ENCODE measurements around the gene TPSD1.

The TPSD1 gene

DNA sequence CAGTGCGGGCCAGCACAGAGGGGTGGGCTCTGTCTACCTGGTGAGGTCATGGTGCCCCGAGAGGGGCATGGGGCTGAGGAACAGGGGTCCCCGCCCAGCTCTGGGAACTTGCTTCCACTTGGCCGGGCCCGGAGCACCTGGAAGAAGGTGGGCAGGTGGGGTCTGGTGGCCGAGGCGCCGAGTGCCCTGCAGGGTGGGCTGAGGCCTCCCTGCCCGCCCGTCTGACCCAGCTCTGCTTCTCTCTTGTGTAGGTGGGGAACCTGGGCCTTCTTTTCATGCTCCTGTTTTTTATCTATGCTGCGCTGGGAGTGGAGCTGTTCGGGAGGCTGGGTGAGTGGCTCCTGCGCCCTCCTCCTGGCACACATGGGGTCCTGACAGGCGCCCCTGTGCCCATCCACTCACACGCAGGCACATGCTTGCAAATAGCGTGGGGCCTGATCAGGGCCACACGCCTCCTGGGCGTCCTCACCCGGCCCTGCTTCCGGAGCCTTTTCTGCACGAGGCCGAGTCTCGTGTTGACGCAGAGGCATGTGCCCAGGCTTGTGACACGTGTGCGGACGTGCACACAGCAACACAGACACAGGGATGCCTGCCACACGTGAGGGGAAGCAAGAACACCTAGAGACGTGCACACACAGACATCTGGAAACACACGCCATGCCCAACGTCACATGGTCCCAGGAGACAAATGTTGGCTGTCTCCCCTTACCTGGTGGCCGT is 39.0 kb upstream of the TPSD1 start:
- ATAC-seq (no peak), DNase-seq (no peak)
- H3K27me3 Mint-ChIP-seq: no peaks in the 10 kb centered on the region
- H3K9me3 Mint-ChIP-seq: no peaks in the 10 kb centered on the region
- no peak overlapping the region for H3K4me3 Mint-ChIP-seq
- no peak overlapping the region for H3K27ac Mint-ChIP-seq
- H3K4me1 Mint-ChIP-seq: no peaks in the 10 kb centered on the region
- no peaks in the 10 kb centered on the region for H3K36me3 Mint-ChIP-seq (ENCODE audit: low read depth)

DNA sequence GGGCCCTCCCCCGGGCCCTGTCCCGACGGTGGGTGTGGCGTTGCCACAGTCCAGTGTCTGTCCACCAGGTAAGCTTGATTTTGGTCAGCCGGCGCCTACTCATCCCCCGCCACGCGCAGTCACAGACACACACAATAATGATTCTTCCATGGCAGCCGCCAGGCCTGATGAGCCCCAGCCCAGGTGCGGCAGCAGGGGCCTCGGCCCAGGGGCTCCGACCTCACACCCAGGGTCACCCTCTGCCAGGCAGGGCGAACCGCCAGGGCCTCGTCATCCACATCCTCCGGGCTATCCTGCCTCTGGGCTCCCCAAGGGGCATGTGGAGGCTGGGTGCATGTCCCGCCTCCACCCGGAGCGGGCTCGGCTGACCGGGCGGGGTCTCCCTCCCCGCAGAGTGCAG is 38.3 kb upstream of the TPSD1 start:
- Mint-ChIP-seq H3K36me3 (ENCODE audit: low read depth) (no peaks in the 10 kb centered on the region), H3K4me3 (no peak overlapping the region), H3K27ac (no peak overlapping the region), H3K27me3 (no peaks in the 10 kb centered on the region), H3K9me3 (no peaks in the 10 kb centered on the region), H3K4me1 (no peaks in the 10 kb centered on the region)
- ATAC-seq (no peak), DNase-seq (no peak)

DNA sequence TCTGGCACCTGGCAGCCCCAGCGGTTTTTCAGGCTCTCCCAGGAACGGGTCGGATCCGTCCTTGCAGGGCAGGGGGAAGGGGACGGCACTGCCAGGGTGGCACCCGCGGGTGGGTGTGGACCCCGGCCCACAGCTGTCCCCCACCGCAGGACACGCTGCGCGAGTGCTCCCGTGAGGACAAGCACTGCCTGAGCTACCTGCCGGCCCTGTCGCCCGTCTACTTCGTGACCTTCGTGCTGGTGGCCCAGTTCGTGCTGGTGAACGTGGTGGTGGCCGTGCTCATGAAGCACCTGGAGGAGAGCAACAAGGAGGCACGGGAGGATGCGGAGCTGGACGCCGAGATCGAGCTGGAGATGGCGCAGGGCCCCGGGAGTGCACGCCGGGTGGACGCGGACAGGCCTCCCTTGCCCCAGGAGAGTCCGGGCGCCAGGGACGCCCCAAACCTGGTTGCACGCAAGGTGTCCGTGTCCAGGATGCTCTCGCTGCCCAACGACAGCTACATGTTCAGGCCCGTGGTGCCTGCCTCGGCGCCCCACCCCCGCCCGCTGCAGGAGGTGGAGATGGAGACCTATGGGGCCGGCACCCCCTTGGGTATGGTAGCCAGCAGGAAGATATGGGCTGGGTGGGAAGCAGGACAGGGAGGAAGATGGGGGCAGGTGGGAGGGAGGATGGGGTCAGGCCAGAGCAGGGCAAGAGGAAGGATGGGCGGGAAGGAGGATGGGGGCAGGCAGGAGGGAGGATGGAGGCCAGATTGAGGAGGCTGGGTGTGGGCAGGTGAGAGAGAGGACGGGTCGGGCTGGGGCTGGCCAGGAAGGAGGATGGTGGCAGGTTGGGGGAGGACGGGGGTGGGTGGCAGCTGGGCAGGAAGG is 37.6 kb upstream of the TPSD1 start:
- DNase-seq (no peak), ATAC-seq (no peak)
- Mint-ChIP-seq H3K9me3 (no peaks in the 10 kb centered on the region), H3K4me3 (no peak overlapping the region), H3K27ac (no peak overlapping the region), H3K27me3 (no peaks in the 10 kb centered on the region), H3K36me3 (ENCODE audit: low read depth) (no peaks in the 10 kb centered on the region), H3K4me1 (no peaks in the 10 kb centered on the region)

DNA sequence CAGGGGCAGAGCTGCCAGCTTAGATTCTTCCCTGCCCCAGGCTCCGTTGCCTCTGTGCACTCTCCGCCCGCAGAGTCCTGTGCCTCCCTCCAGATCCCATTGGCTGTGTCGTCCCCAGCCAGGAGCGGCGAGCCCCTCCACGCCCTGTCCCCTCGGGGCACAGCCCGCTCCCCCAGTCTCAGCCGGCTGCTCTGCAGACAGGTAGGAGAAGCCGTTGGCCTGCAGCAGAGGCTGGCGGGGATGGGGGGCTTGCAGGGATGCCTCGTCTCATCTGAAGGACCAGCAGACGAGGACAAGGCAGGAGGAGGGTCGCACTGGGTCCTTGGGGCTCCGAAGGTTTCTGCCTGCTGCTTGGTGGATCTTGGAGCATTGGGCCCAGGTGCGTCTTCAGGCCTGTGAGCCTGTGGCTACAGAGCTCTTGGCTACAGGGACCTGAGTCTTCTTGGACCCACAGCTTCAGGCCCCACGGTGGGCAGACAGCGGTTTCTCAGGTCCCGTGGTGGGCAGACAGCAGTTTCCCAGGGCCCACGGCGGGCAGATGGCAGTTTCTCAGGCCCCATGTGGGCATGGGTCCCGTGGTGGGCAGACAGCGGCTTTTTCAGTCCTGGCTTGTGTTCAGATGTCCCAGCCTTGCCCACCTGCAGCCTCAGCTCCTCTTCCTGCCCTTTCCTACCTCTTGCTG is 36.8 kb upstream of the TPSD1 start:
- no peaks in the 10 kb centered on the region for H3K36me3 Mint-ChIP-seq (ENCODE audit: low read depth)
- H3K4me3 Mint-ChIP-seq: no peak overlapping the region
- no peak for ATAC-seq

DNA sequence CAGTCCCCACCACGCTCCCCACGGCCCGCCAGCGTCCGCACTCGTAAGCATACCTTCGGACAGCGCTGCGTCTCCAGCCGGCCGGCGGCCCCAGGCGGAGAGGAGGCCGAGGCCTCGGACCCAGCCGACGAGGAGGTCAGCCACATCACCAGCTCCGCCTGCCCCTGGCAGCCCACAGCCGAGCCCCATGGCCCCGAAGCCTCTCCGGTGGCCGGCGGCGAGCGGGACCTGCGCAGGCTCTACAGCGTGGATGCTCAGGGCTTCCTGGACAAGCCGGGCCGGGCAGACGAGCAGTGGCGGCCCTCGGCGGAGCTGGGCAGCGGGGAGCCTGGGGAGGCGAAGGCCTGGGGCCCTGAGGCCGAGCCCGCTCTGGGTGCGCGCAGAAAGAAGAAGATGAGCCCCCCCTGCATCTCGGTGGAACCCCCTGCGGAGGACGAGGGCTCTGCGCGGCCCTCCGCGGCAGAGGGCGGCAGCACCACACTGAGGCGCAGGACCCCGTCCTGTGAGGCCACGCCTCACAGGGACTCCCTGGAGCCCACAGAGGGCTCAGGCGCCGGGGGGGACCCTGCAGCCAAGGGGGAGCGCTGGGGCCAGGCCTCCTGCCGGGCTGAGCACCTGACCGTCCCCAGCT is 35.7 kb upstream of the TPSD1 start:
- Mint-ChIP-seq H3K27me3 (no peaks in the 10 kb centered on the region), H3K4me1 (no peaks in the 10 kb centered on the region), H3K27ac (no peak overlapping the region), H3K36me3 (ENCODE audit: low read depth) (no peaks in the 10 kb centered on the region), H3K4me3 (no peak overlapping the region), H3K9me3 (no peaks in the 10 kb centered on the region)
- DNase-seq (no peak), ATAC-seq (no peak)

More for the DNA sequence above, 36.8 kb upstream of the TPSD1 start:
- no peaks in the 10 kb centered on the region for H3K4me1 Mint-ChIP-seq
- H3K27me3 Mint-ChIP-seq: no peaks in the 10 kb centered on the region
- H3K9me3 Mint-ChIP-seq: no peaks in the 10 kb centered on the region
- H3K27ac Mint-ChIP-seq: no peak overlapping the region
- DNase-seq: no peak

DNA sequence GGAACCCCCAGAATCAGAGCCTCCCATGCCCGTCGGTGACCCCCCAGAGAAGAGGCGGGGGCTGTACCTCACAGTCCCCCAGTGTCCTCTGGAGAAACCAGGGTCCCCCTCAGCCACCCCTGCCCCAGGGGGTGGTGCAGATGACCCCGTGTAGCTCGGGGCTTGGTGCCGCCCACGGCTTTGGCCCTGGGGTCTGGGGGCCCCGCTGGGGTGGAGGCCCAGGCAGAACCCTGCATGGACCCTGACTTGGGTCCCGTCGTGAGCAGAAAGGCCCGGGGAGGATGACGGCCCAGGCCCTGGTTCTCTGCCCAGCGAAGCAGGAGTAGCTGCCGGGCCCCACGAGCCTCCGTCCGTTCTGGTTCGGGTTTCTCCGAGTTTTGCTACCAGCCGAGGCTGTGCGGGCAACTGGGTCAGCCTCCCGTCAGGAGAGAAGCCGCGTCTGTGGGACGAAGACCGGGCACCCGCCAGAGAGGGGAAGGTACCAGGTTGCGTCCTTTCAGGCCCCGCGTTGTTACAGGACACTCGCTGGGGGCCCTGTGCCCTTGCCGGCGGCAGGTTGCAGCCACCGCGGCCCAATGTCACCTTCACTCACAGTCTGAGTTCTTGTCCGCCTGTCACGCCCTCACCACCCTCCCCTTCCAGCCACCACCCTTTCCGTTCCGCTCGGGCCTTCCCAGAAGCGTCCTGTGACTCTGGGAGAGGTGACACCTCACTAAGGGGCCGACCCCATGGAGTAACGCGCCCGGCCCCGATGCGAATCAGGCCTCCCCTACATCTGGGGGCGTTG is 34.8 kb upstream of the TPSD1 start:
- Mint-ChIP-seq H3K4me3 (no peak overlapping the region), H3K36me3 (ENCODE audit: low read depth) (no peaks in the 10 kb centered on the region), H3K27ac (no peak overlapping the region), H3K9me3 (no peaks in the 10 kb centered on the region), H3K27me3 (no peaks in the 10 kb centered on the region), H3K4me1 (no peaks in the 10 kb centered on the region)
- ATAC-seq (no peak), DNase-seq (no peak)

DNA sequence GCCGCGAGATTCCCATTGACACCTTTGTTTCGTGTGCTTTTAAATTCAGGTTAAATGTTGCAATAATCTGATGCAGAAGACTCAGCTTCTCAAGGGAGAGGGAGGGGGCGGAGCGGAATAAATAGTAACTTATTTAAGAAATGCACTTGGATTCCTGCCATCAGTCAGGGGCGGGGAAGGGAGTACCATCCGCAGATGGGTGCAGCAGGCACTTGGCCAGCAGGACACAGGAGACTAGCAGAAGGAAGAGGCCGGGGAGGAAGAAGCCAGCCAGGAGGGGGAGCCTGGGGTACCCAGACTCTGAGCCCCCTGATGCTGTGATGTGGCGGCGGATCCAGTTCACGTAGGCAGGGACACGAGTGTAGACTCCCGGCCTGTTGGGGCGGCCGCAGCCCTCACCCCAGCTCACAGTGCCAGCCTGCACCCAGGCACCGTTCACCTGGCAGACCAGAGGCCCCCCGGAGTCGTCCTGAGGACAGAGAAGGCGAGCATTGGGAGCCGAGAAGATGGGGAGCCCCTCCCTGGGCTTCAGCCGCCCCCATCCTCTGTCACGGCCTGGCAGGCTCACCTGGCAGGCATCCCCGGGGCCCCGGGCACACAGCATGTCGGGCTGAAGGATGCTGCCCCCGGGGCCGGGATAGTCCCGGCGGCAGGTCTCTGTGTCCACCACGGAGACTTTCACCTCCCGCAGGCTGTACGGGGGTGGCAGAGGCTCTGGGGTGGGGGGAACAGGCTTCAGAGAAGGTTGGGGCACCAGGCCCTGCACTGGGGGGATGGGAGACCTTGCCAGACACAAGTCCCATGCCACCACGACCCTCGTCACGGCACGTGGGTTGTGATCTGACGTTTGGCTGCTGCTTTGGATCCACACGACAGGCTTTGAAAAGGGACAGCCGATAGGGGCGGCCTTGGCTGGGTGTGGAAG is 34.0 kb upstream of the TPSD1 start:
- Mint-ChIP-seq H3K36me3 (ENCODE audit: low read depth) (no peaks in the 10 kb centered on the region), H3K27me3 (no peaks in the 10 kb centered on the region), H3K4me3 (no peak overlapping the region), H3K4me1 (no peaks in the 10 kb centered on the region), H3K9me3 (no peaks in the 10 kb centered on the region), H3K27ac (no peak overlapping the region)
- ATAC-seq: no peak
- DNase-seq: no peak

DNA sequence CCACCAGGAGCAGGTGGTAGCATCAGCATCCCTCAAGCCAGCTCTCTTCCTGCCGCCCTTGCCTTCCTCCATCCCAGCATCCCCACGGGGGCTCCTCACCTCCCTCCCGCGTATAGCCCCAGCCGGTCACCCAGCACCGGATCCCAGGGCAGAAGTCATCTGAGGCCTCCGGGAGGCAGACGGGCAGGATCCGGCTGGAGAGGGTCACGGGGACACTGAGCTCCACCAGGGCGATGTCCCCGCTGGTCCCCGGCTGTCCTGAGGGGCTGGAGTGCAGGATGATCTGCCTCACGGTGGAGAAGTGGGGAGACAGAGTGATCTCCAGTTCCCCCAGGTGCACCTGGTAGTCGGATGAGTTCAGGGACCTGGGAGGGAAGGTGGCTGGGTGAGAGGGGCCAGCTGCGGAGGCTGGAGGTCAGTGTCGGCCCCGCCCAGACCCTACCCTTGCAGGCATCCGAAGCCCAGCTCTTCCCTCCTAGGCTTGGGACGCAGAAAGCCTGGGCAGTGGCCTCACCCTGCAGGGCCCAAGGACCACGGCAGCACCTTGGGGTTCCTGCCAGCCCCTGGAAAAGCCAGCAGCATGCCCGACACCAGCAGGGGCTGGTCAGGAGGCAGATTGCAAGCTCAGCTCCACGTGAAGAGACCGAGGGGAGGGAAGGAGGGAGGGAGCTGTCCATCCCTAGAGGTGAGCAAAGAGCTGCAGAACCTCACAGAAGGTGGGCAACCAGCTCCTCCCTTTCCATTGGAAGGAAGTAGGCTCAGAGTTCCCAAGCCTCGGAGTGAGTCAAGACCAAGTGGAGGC is 33.1 kb upstream of the TPSD1 start:
- no peaks in the 10 kb centered on the region for H3K27me3 Mint-ChIP-seq
- no peaks in the 10 kb centered on the region for H3K9me3 Mint-ChIP-seq
- DNase-seq (no peak), ATAC-seq (no peak)
- no peaks in the 10 kb centered on the region for H3K4me1 Mint-ChIP-seq
- no peaks in the 10 kb centered on the region for H3K36me3 Mint-ChIP-seq (ENCODE audit: low read depth)
- no peak overlapping the region for H3K27ac Mint-ChIP-seq
- no peak overlapping the region for H3K4me3 Mint-ChIP-seq

DNA sequence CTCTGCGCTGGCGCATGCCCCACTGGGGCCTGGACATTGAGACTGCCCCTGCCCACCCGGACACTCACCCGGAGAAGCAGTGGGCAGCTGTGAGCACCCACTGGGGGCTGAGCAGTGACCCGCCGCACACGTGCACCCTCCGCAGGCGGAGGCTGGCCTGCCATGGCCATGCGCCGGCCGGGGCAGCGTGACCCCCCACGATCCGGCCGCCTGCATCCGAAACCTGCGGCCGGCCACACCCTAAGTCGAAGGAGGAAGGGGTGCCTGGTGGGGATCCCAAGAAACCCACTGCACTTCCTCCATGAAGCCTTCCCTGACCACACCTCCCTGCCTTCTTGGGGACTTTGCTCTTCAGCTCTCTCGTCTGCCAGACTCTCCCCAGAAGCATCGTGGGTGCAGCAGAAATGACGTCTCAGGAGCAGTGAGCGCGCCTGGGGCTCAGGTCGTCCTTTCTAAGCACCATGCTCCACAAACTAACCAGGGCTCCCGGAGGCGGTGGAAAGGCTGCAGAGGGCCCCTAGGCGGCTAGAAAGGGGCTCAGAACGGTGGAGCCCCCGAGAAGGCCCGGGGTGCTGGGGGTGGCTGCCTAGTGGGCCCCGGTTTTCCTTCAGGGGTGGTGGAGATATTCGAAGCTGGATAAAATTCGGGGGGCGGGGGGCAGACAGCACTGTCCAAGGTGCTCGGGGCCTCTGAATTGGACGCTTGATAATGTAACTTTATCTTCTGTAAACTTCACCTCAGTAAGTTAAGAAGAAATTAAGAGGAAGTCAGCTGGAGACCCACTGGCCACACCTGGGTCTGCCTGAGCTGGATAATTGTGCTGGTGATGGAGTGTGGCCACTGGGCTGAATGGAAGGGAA is 32.3 kb upstream of the TPSD1 start:
- H3K36me3 Mint-ChIP-seq (ENCODE audit: low read depth): no peaks in the 10 kb centered on the region
- H3K4me1 Mint-ChIP-seq: no peaks in the 10 kb centered on the region
- no peak for ATAC-seq
- no peak overlapping the region for H3K4me3 Mint-ChIP-seq
- H3K9me3 Mint-ChIP-seq: no peaks in the 10 kb centered on the region
- no peaks in the 10 kb centered on the region for H3K27me3 Mint-ChIP-seq
- no peak for DNase-seq
- no peak overlapping the region for H3K27ac Mint-ChIP-seq

DNA sequence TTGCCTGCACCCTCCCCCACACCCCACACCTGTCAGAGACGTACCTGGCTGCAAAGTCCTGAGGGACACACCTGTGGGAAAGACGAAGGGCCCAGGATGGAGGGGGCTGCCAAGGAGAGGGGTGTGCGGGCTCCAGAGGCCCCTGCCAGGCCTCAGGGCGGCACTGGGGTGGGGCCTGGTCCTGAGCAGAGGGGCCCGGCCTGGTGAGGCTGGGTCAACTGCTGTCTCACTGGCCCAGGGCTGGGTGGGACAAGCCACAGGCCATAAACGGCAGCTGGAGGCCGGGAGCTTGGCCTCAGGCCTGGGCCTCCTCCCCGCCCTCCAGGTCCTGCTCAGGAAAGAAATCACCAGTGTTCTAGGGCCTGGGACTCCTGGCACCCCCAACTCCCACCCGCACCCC is 31.3 kb upstream of the TPSD1 start:
- ATAC-seq: no peak
- H3K4me1 Mint-ChIP-seq: no peaks in the 10 kb centered on the region

DNA sequence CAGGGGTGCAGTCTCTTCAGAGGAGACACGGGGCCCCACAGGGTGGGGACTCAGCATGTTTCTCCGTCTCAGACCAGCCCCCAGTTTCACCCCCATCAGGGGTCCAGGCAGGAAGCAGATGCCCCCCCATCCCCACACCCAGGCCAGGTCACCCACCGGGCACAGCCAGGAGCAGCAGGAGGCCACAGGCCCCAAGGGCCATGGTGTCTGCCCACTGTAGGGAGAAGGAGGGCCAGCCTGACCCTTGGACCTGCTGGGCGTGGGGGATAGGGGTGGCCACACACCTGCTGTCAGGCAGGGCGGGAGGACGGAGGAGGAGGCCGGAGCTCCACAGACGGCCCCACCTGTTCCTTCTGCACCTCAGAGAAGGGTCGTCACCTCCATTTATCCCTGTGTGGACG is 30.8 kb upstream of the TPSD1 start, which contains the start of gene TPSG1:
TSS of gene TPSG1 (minus strand) at position 218 of the 401 bp plus-strand sequence. CDS start at position 202, 16 bp downstream.
- DNase-seq: no peak
- Mint-ChIP-seq H3K27me3 (no peaks in the 10 kb centered on the region), H3K4me3 (no peak within 1 kb of the TSS), H3K4me1 (no peaks in the 10 kb centered on the region), H3K9me3 (no peaks in the 10 kb centered on the region), H3K36me3 (ENCODE audit: low read depth) (no peaks in the 10 kb centered on the region), H3K27ac (no peak within 1 kb of the TSS)
- no peak for ATAC-seq

More for the DNA sequence above, 31.3 kb upstream of the TPSD1 start:
- no peaks in the 10 kb centered on the region for H3K27me3 Mint-ChIP-seq
- H3K9me3 Mint-ChIP-seq: no peaks in the 10 kb centered on the region
- no peak overlapping the region for H3K27ac Mint-ChIP-seq
- DNase-seq: no peak
- H3K36me3 Mint-ChIP-seq (ENCODE audit: low read depth): no peaks in the 10 kb centered on the region
- no peak overlapping the region for H3K4me3 Mint-ChIP-seq

Measured in activated naive CD8-positive, alpha-beta T cell treated with anti-CD3 and anti-CD28 coated beads, Interleukin-2, amount 50 U/mL, for 24 hours (primary cell).